Hematopoietic multipotent progenitor cell treated with erythropoietin and hydrocortisone succinate and interleukin-3 and kit ligand, for 17 days (in vitro differentiated cells): Measurements from ENCODE around the gene SERPINB3.
"Not testable (repeated sequence)": the region's sequence is repeated elsewhere in the genome, so short reads cannot be mapped to it uniquely, and the experiment has no call there.

Experiments used
- DNase-seq: peaks from one replicate; pipeline ENCODE4 v3.0.0-alpha.2; 2015; ENCODE audit warnings: low spot score

The SERPINB3 gene

DNA sequence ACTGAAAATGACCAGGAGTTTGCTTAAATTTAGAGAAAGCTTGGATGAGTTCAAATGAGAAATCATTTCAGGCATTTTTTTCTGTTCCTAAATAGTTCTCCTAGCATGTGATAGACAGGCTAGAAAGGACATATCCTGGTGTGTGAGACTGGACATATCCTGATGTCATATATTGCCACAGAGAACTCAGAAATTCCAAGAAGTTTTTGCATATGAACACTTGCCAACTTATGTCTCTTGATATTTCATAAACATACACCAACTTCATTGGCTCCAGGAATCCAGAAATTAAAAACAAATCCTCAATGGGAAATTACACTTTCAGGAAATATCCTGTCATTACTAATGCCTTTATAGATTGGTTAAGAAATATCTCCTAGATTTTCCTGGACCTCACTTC is 14.8 kb downstream of the SERPINB3 start:
- no peak for DNase-seq

DNA sequence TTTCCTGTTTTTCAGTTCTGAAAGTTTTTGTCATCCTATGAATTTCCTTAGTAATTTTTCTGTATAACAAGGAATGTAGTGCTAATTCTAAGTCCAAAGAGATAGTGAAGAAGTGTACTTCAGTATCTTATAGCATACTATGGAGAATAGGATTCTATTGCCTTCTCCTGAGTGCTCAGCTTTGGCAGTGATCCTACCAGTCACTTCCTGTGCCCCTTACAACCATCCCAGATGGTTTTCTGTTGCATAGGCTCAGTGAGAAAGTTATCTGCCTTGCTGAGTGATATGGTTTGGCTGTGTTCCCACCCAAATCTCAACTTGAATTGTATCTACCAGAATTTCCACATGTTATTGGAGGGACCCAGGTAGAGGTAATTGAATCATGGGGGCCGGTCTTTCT is 17.0 kb downstream of the SERPINB3 start:
- not testable (repeated sequence) for DNase-seq

DNA sequence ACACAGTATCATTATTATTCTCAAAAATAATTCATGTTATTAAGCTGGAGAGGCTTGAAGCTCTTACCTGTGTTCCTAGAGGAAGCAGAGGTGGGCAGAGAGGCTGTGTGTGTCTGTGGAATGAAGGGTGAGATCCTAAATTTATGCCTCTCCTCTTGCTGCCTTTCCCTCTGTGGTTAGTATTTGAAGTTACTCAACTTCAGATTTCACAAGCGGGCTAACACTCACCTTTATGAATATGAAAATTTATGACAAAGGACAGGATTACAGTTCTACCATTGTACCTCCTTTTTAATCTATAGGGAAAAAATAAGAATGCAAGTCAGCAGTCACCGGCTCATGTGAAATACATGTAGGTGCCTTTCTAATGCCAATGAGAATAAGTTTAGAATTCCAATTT is 17.6 kb downstream of the SERPINB3 start, which contains the start of gene SERPINB4:
Gene SERPINB4, minus strand, starts transcription at position 115 of the 400 bp plus-strand sequence. CDS start 679 bp downstream, outside the sequence.
- not testable (repeated sequence) for DNase-seq

DNA sequence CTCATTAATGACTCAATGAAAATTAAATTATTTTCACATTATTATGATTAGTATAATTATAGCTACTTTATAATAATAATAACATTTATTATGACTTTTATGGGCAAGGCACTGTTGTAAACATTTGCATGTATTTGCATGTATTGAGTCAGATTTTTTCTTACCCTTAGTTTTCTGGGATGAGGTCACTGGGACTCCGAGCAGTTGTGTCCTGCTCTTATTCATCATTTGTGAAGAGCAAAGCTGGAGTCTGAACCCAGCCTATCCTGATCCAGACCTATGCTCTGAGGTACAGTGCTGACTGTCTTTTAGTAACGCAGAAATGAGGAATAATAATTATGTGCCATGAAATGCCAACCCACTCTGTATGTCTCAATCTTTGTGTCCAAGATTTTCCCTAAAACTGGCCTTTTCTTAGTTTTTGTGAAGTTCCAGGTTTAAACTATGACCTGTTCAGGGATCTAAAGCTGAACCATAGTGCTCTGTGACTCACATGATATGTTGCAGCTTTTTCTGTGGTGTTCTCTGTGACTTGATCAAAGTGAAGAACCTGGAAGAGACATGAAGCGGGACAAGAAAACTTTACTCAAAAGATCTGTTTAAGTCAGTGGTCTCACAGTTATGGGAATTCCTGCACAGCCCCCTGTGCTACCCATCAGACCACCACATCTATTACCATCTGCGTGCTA is 18.9 kb downstream of the SERPINB3 start:
- not testable (repeated sequence) for DNase-seq

DNA sequence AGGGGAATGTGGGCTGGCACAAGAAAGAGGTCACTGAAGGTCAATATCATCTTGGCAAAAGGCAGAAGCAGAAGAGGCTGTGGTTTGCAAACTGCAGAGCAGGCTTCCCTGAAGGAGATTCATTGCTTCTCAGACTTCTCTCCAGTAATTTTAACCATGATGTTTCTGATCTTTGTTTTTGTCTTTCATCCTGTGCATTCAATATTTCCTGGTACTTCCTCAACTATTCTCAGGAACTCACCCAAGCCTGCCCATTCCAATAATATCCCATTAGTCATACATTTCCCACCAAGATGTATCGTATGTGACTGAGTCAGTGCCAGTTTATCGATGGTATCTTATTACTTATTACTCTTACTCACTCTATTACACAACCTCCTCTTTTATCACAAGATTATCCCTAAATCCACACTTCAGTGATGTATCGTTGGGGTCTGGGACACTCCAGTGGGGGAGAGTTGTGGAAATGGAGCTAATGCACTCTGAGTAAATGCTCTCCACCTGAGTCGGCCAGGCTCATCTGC is 20.5 kb downstream of the SERPINB3 start:
- not testable (repeated sequence) for DNase-seq

DNA sequence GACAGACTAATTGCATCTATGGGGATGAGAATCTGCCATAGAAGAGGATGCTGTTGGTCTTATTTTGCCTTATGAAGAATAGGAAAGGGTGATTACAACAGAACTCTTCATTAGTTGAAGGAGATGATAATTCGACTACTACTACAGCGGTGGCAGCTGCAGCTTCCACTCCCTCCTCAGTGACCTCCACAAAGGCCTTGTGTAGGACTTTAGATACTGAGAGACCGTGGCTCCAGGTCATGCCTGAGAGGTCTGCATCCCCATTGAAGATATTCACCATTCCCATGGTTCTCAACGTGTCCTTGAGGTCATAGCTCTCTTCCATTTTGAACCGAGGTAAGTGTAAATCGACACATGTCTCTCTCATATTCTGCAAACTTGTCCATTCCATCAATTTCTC is 24.0 kb downstream of the SERPINB3 start:
- DNase-seq: no peak

DNA sequence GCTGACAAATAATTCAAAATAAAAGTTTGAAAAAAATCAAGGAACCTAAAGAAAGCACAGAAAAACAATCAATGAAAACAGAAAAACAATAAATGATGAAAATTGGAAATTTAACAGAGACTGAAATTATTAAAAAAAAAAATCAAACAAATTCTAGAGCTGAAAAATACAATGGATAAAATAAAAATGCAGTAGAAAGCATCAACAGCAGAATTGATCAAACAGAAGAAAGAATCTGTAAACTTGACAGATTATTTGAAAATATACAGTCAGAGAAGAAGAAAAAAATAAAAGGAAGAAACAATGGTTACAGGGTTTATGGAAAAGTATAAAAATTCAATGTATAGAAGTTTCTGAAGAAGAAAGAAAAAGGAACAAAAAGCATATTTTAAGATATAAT is 33.9 kb downstream of the SERPINB3 start:
- DNase-seq: no peak

DNA sequence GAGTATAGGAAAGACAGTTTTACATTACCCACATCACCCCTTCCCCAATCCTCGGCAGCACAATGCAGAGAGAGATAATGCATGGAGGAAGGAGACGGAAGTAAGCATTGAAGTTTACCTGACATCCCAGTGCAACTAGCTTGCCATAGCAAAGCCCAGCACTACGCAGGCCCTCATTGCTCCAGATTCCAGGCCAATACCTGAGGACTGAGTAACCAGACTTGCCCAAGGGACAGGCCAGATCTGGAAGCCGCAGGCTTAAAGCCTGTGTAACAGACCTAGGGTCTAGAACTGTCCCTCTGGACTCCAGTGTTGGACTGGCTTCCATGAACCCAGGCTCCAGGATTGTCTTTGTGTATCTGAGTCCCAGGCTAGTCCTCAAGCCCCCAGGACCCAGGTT is 35.3 kb downstream of the SERPINB3 start:
- DNase-seq: no peak

DNA sequence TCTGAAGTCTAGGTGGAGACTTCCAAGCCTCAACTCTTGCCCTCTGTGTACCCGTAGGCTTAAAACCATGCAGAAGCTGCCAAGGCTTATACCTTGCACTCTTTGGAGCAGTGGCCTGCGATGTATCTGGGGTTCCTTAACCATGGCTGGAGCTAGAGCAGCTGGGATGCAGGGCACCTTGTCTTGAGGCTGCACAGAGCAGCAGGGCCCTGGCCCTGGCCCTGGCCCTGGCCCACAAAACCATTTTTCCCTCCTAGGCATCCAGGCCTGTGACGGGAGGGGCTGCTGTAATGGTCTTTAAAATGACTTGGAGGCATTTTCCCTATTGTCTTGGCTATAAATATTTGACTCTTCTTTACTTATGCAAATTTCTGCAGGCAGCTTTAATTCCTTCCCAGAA is 36.8 kb downstream of the SERPINB3 start:
- no peak for DNase-seq

DNA sequence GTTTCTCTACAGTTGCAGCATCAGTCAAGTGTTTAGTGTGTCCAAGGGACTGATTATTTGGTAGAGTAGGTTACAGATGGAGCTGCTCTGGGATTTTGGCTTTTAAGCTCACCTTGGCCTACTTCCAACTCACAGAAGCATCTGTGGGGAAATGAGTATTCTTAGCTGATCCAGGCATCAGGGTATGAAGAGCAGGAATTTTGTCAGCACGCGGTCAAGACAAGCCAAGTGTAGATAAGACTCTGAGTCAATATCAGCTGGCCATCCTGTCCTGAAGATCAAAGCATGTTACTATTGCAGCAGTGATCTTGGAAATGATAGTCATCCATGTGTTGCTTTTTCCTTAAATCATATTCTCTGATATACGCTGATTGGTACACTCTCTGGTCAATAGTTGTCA is 42.0 kb downstream of the SERPINB3 start:
- DNase-seq: no peak

DNA sequence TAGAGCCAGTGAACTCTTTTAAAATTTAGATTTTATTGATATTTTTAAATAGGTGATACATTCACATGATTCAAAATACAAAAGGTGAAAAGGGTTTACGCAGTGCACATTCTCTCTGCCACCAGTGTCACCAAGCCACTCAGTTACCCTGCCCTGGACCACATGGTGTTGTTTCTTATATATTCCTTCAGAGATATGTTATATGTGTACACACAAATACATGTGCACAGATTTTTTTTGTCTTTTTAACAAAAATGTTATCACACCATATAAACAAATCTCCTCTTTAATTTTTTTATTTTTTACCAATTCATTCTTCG is 43.8 kb downstream of the SERPINB3 start:
- DNase-seq: no peak

DNA sequence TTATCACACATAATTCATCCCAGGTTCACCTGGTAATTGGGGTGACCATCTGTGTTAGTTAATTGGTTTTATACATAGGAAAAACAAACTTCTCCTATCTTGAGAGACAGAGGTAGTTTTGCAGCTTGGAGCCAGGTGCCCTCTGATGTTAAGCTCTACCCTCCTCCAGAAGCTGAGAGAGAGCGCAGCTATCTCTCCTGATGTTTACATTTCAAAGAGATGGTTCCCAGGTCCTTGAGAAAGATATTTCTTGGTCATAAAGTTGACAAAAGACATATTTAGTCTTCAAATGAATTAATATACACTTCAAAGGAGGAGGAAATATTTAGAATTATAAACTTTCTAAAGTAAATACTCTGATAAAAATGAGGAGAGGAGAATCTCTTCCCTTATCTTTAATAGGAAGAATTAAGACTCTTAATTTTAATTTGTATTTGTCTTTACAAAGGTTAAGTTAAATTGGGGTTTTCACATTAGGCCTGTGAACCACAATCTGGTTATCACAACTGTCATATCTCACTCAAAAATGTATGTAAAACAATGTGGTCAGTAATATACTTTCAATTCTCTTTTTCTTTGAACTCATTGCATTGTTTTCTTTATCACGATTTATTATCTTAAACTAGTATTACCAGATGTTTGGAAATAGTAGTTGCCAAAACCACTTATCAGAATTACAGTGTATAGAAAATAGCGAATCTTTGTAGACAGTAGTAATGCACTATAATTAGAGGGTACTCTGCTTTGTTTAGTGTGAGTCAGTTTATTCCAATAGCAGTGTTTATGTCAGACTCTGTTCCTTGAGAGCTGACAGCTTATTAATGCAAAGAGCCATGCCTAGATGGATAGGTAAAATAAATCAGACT is 44.4 kb downstream of the SERPINB3 start:
- no peak for DNase-seq

DNA sequence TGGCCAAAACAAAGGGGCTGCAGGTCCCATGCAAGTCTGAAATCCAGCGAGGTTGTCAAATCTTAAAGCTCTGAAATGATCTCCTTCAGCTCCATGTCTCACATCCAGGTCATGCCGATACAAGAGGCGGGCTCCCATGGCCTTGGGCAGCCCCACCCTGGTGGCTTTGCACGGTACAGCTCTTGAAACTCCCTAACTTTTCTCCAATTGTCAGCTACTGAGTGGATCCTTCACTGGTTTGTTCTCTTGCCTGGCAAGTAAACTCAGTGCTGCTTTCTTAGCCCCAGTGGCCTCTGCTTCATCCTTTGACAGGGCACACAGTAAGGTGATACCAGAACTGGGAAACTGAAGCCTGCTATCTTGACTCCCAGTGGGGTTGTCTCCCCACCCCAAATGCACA is 48.3 kb downstream of the SERPINB3 start:
- no peak for DNase-seq

DNA sequence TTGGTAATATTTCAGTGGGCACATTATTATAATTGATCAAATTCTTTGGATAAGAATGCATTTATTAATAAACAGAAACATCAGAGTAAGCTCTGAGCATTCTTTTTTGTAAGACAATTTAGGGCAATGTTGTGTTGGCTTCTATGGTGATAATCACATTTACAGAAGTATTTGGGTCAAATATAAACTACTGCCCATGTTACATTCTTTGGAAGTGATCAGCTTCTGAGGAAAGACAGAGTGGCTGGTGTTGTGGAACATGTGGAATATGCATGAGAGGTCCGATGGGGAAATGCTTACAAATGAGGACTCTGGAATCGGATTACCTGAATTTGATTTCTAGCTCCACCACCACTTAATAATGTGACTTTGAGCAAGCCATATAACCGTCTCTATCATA is 55.2 kb downstream of the SERPINB3 start:
- no peak for DNase-seq
